Stimulated activated CD8-positive, alpha-beta memory T cell treated with anti-CD3 and anti-CD28 coated beads, Interleukin-4, amount 100 ng/mL, for 4 hours (primary cell): ENCODE results near the gene KLRF2.
A peak's percentile ranks its signal among the peaks of the same experiment; 100 is the strongest.
"Not testable (repeated sequence)": the region's sequence is repeated elsewhere in the genome, so short reads cannot be mapped to it uniquely, and the experiment has no call there.

Source experiments
- DNase-seq, 2 donors: peaks; one replicate each; pipeline ENCODE4 v3.0.0-alpha.2; 2020; ENCODE audit warnings: low read depth in 2 of 2, low spot score in 1 of 2

Gene KLRF2

GRCh38 chr12:9881246-9881645, at the start of gene KLRF2:
KLRF2 (plus strand) TSS chr12:9881489; CDS start chr12:9881596, 107 bp downstream.
- DNase-seq = no peak

- DNase-seq = no peak
Observed at GRCh38 chr12:9831720-9832119, 49.6 kb upstream of the KLRF2 start.

GRCh38 chr12:9843407-9843806, 37.9 kb upstream of the KLRF2 start:
- no peak for DNase-seq

- no peak for DNase-seq
Observed at GRCh38 chr12:9848899-9849298, 32.4 kb upstream of the KLRF2 start.

- no peak for DNase-seq
Observed at GRCh38 chr12:9851050-9851449, 30.2 kb upstream of the KLRF2 start.

GRCh38 chr12:9851927-9852326, 29.4 kb upstream of the KLRF2 start:
- DNase-seq = no peak

GRCh38 chr12:9856151-9856550, 25.1 kb upstream of the KLRF2 start:
- DNase-seq = no peak

- DNase-seq = no peak
Observed at GRCh38 chr12:9856894-9857293, 24.4 kb upstream of the KLRF2 start.

- DNase-seq = no peak
Observed at GRCh38 chr12:9858135-9858534, 23.2 kb upstream of the KLRF2 start.

GRCh38 chr12:9864913-9865675, 16.2 kb upstream of the KLRF2 start:
- no peak for DNase-seq

GRCh38 chr12:9866860-9867269, 14.4 kb upstream of the KLRF2 start:
- DNase-seq = no peak

- no peak for DNase-seq
Observed at GRCh38 chr12:9867531-9867930, 13.8 kb upstream of the KLRF2 start.

GRCh38 chr12:9868311-9868801, 12.9 kb upstream of the KLRF2 start:
- no peak for DNase-seq

- no peak for DNase-seq
Observed at GRCh38 chr12:9868951-9869306, 12.4 kb upstream of the KLRF2 start.

GRCh38 chr12:9869307-9870161, 11.8 kb upstream of the KLRF2 start, which contains the start of gene CLEC2B:
CLEC2B (minus strand) TSS chr12:9869354.
- DNase-seq = peak in 1 of 2 donors; percentile 10

GRCh38 chr12:9870286-9870866, 10.9 kb upstream of the KLRF2 start:
- DNase-seq = no peak

- DNase-seq = no peak
Observed at GRCh38 chr12:9872162-9872561, 9.1 kb upstream of the KLRF2 start.

- DNase-seq = no peak
Observed at GRCh38 chr12:9872742-9873141, 8.5 kb upstream of the KLRF2 start.

GRCh38 chr12:9876120-9876519, 5.2 kb upstream of the KLRF2 start:
- DNase-seq = not testable (repeated sequence)

- DNase-seq = no peak
Observed at GRCh38 chr12:9880532-9881078, 684 bp upstream of the KLRF2 start.

- DNase-seq = no peak
Observed at GRCh38 chr12:9881988-9882387, 699 bp downstream of the KLRF2 start.
